HUES64 (cell line): ENCODE results near the gene OR8B4. TPM values are rescaled to one million over a fixed set of nuclear protein-coding genes. Genes with fewer than 3 reads are reported as not detected.
"Not testable (repeated sequence)": the region's sequence is repeated elsewhere in the genome, so short reads cannot be mapped to it uniquely, and the experiment has no call there.

Experiments used
- H3K27ac ChIP-seq: 2 replicates; pipeline ENCODE4 v1.7.0; 2013; ENCODE audit warnings: low read depth, low read length, inconsistent platforms
- H3K27me3 ChIP-seq: 2 replicates; pipeline ENCODE4 v1.6.1; 2013; ENCODE audit warnings: mild to moderate bottlenecking, low read length; ENCODE audit not compliant: insufficient read depth
- H3K36me3 ChIP-seq: 2 replicates; pipeline ENCODE4 v1.6.1; 2013; ENCODE audit warnings: mild to moderate bottlenecking, low read length; ENCODE audit not compliant: insufficient read depth
- H3K4me1 ChIP-seq: 2 replicates; pipeline ENCODE4 v1.6.1; 2013; ENCODE audit warnings: mild to moderate bottlenecking, low read length, moderate library complexity; ENCODE audit not compliant: insufficient read depth
- H3K4me3 ChIP-seq: 2 replicates; pipeline ENCODE4 v1.5.1; 2013; ENCODE audit warnings: mild to moderate bottlenecking, low read length, moderate library complexity
- H3K9ac ChIP-seq: 2 replicates; pipeline ENCODE4 v1.6.1; 2013; ENCODE audit warnings: mild to moderate bottlenecking, low read depth, low read length
- H3K9me3 ChIP-seq: 2 replicates; pipeline ENCODE4 v1.6.1; 2013; ENCODE audit warnings: low read depth, low read length; ENCODE audit not compliant: insufficient read depth
- WGBS: fragments of 150-250, 120-280 bp; methylation state at CpG from one replicate; pipeline ENCODE4 v1.1.7; 2013; ENCODE audit warnings: missing lambda C conversion rate; 5-methylcytosine and 5-hydroxymethylcytosine counted together
- polyA plus RNA-seq, 2 experiments: library from polyadenylated mRNA; stranded (reverse); fragments of 50-300 nt; gene quantifications; one replicate each; pipeline ENCODE4 v1.2.3, GENCODE V29; 2013

Gene OR8B4, protein sequence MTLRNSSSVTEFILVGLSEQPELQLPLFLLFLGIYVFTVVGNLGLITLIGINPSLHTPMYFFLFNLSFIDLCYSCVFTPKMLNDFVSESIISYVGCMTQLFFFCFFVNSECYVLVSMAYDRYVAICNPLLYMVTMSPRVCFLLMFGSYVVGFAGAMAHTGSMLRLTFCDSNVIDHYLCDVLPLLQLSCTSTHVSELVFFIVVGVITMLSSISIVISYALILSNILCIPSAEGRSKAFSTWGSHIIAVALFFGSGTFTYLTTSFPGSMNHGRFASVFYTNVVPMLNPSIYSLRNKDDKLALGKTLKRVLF
- polyA plus RNA-seq (2013, experiment 1 of 2): not detected
- not detected for polyA plus RNA-seq (2013, experiment 2 of 2)

DNA sequence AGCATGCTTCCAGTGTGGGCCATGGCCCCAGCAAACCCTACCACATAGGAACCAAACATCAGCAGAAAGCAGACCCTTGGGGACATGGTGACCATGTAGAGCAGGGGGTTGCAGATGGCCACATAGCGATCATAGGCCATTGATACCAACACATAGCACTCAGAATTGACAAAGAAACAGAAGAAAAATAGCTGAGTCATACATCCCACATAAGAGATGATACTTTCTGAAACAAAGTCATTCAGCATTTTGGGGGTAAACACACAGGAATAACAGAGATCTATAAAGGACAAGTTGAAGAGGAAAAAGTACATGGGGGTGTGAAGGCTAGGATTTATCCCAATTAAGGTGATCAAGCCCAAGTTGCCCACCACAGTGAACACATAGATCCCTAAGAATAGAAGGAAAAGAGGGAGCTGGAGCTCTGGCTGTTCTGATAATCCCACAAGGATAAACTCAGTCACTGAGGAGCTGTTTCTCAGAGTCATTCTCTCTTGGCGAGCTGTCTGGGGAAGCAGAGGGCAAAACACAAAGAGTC, at the start of gene OR8B4:
TSS of gene OR8B4 (minus strand) at position 488 of the 538 bp plus-strand sequence. CDS start at position 488, 0 bp downstream.
- Histone ChIP-seq H3K4me1 (no peaks in the 10 kb centered on the region), H3K27me3 (no peaks in the 10 kb centered on the region), H3K4me3 (no peak within 1 kb of the TSS), H3K36me3 (no peaks in the 10 kb centered on the region), H3K9ac (no peak within 1 kb of the TSS), H3K27ac (no peak within 1 kb of the TSS), H3K9me3 (no peaks in the 10 kb centered on the region)
- 98% methylated on average over 2 of the region's 2 CpGs for WGBS

DNA sequence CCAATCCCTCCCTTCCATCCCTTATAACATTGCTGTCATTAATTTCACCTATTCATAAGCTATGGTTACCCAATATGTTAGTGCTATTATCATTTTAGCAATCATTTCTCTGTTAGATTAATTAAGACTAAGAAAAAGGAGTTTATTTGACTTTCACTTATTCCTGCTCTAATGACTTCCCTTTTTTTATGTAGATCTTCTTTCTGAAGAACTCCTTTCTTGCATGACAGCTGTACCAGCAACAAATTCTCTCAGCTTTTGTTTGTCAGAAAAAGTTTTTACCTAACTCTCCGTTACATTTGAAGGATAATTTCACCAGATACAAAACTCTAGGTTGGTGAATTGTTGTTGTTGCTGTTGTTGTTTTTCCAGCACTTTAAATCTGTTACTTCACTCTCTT, 49.4 kb upstream of the OR8B4 start:
- Histone ChIP-seq H3K27ac (no peak overlapping the region), H3K4me3 (no peak overlapping the region), H3K4me1 (peaks cover 4% of the 10 kb centered on the region; the same call in 1 of the 2 replicates), H3K9ac (no peak overlapping the region), H3K9me3 (no peaks in the 10 kb centered on the region), H3K27me3 (no peaks in the 10 kb centered on the region), H3K36me3 (no peaks in the 10 kb centered on the region)
- no CpG with 5 or more reads among the region's 1 CpG for WGBS

DNA sequence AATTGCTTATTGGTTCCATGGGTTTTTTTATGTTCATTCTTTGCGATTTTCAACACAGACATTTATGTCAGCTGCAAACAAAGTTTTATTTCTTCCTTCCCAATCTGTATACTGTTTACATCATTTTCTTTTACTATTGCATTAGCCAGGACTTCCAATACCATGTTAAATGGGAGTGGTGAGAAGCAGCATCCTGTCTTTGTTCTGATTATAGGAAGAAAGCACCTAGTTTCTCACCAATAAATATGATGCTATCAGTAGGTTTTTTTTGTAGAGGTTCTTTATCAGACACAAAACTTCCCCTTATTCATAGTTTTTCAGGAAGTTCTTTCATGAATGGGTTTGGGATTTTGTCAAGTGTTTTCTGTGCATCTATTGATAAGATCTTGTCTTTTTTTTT, 48.8 kb upstream of the OR8B4 start:
- H3K9me3 ChIP-seq: no peaks in the 10 kb centered on the region
- H3K27ac ChIP-seq: no peak overlapping the region
- peaks cover 4% of the 10 kb centered on the region; the same call in 1 of the 2 replicates for H3K4me1 ChIP-seq
- WGBS: 100% methylated on average over 1 of the region's 1 CpG
- no peak overlapping the region for H3K9ac ChIP-seq
- no peak overlapping the region for H3K4me3 ChIP-seq
- H3K27me3 ChIP-seq: no peaks in the 10 kb centered on the region
- no peaks in the 10 kb centered on the region for H3K36me3 ChIP-seq

DNA sequence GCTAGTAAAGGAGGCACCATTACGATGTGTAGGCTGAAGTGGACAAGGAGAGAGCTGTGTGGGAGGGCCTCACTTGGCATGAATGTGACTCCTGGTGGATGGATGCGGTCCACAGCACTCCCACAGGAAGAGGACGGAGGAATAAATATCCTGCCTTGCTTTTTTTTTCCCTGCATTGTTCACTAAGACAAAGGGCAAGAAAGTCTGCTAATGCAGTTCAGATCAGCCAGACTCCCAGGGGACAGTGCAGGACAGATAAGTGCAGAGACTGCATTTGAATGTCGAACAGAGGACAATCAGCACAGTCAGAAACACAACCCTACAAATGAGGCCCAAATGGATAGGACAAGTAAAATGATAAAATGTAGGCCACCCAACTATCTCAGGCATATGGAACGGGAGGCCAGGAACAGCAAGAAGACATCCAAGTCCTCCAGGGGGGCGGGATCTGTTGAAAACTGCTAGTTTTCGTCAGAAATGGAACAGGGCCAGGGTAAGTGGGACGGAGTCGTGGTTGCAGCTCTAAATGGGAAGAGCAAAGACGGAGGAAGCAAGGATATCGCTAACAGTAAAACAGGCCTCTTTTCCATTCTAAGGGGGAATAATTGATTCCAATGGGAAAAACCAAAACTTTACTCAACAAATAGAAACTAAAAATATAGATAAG, 46.0 kb upstream of the OR8B4 start:
- WGBS: 93% methylated on average over 11 of the region's 11 CpGs
- Histone ChIP-seq H3K9me3 (no peaks in the 10 kb centered on the region), H3K27ac (no peak overlapping the region), H3K36me3 (no peaks in the 10 kb centered on the region), H3K4me3 (no peak overlapping the region), H3K9ac (no peak overlapping the region), H3K4me1 (peaks cover 4% of the 10 kb centered on the region; the same call in 1 of the 2 replicates), H3K27me3 (no peaks in the 10 kb centered on the region)

DNA sequence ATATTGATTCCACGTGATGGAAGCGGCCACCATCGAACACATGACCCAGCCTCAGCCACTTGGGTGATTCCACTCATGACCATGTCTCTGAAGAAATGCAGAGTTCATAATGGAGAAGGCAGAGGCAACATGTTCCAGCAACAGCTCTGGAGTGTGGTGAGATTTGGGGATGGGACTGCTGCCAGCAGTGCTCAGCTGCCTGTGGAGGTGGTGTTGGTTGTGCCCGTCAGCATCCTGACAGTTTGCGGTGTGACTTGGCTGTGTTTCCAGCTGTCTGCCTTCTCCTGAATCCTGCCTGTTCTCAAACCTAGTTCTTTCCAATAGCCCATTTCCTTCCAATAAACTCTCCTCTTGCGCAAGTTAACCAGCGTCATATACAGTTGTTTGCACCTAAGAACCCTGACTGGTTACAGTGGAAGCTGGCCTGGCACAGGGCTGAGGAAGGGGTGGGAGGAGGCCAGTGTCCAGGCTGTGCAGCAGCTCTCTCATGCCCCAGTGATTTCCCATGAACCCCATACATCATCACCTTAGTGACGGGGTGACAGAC, 42.8 kb upstream of the OR8B4 start:
- Histone ChIP-seq H3K36me3 (no peaks in the 10 kb centered on the region), H3K9ac (no peak overlapping the region)
- 96% methylated on average over 8 of the region's 8 CpGs for WGBS

DNA sequence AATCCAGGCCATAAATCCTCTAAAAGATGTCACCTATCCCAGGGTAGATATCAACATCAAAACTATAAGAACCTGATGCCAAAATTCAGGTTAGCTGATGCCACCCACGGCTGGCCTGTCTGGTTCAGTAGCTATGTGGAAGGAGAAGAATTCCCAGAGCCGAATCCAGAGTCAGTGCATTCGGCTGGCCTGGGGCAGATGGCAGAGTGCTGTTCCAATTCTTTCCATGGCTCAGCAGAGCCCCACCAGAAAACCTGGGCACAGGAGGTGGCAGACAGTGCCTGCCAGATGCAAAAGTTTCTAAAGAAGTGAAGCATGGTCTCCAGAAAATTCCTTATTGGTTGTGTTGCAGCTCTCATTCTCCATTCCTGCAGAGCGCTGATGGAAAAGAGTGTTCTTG, 40.7 kb upstream of the OR8B4 start:
- Histone ChIP-seq H3K36me3 (no peaks in the 10 kb centered on the region), H3K9me3 (no peaks in the 10 kb centered on the region), H3K27me3 (no peaks in the 10 kb centered on the region), H3K27ac (no peak overlapping the region), H3K4me3 (no peak overlapping the region), H3K9ac (no peak overlapping the region), H3K4me1 (no peaks in the 10 kb centered on the region)
- 91% methylated on average over 4 of the region's 4 CpGs for WGBS

More for the DNA sequence above, 42.8 kb upstream of the OR8B4 start:
- H3K4me3 ChIP-seq: no peak overlapping the region
- H3K27me3 ChIP-seq: no peaks in the 10 kb centered on the region
- no peaks in the 10 kb centered on the region for H3K9me3 ChIP-seq
- no peak overlapping the region for H3K27ac ChIP-seq
- H3K4me1 ChIP-seq: no peaks in the 10 kb centered on the region

DNA sequence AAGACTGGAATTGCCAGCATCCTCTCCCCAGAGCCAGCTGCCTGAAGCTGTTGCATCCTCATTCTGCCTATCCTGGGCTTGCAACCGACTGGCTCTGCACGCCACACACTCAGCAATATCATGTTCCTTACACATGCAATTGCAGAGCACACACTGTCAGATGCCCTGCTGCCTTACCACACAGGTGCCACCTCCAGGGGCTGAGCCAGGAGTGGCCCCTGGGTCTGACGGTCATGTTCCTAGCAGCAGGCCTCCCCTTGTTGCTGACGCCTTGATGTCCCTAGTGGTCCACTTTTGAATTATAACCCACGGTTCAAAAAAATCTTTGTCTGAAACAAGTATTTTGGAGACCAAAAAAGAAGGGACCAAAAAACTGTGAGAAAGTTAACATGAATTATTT, 39.3 kb upstream of the OR8B4 start:
- 89% methylated on average over 5 of the region's 5 CpGs for WGBS
- Histone ChIP-seq H3K9me3 (no peaks in the 10 kb centered on the region), H3K4me1 (no peaks in the 10 kb centered on the region), H3K27me3 (no peaks in the 10 kb centered on the region), H3K9ac (no peak overlapping the region), H3K36me3 (no peaks in the 10 kb centered on the region), H3K27ac (no peak overlapping the region), H3K4me3 (no peak overlapping the region)

DNA sequence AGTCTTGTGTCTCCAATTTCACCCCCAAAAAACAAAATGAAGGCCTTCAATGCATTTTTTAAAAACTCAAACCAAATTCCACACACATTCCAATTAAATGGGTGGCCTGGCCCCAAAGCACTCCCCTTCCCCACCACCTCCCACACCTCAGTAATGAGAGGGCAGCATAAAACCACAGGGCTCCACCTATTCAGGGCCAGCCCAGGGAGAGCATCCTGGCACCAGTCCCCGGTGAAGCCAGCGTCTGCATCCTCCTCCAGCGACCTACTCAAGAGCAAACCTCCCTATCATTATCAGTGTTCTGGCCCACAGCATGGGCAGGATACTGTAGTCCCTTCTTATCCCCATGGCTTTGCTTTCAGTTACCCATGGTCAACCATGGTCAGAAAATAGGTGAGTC, 38.7 kb upstream of the OR8B4 start:
- no peak overlapping the region for H3K9ac ChIP-seq
- WGBS: 85% methylated on average over 3 of the region's 3 CpGs
- no peak overlapping the region for H3K27ac ChIP-seq
- H3K4me3 ChIP-seq: no peak overlapping the region
- no peaks in the 10 kb centered on the region for H3K4me1 ChIP-seq
- no peaks in the 10 kb centered on the region for H3K27me3 ChIP-seq
- no peaks in the 10 kb centered on the region for H3K36me3 ChIP-seq
- no peaks in the 10 kb centered on the region for H3K9me3 ChIP-seq

DNA sequence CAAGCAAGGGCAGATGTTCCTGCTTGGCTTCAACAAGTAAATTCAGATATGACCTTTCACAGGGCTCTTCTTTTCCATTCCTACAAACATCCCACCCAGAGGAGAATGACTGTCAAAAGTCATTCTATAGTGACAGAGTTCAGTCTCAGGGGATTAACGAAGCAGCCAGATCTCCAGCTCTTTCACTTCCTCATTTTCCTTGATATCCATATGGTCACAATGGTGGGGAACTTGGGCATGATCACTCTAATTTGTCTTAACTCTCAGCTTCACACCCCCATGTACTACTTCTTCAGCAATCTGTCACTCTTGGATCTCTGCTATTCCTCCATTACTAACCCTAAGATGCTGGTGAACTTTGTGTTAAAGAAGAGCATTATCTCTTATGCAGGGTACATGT, 35.8 kb upstream of the OR8B4 start:
- no peak overlapping the region for H3K9ac ChIP-seq
- H3K27ac ChIP-seq: no peak overlapping the region
- 91% methylated on average over 1 of the region's 1 CpG for WGBS
- no peaks in the 10 kb centered on the region for H3K36me3 ChIP-seq
- no peaks in the 10 kb centered on the region for H3K4me1 ChIP-seq
- H3K27me3 ChIP-seq: no peaks in the 10 kb centered on the region
- H3K4me3 ChIP-seq: no peak overlapping the region
- H3K9me3 ChIP-seq: no peaks in the 10 kb centered on the region

DNA sequence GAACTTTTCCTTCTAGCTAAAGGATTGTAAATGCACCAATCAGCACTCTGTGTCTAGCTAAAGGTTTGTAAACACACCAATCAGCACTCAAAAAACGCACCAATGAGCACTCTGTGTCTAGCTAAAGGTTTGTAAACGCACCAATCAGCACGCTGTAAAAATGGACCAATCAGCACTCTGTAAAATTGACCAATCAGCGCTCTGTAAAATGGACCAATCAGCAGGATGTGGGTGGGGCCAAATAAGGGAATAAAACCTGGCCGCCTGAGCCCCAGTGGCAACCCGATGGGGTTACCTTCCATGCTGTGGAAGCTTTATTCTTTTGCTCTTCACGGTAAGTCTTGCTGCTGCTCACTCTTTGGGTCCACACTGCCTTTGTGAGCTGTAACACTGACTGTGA, 34.7 kb upstream of the OR8B4 start:
- not testable (repeated sequence) for H3K27me3 ChIP-seq, H3K9ac ChIP-seq, H3K4me1 ChIP-seq, H3K36me3 ChIP-seq, H3K4me3 ChIP-seq, H3K9me3 ChIP-seq, H3K27ac ChIP-seq
- 96% methylated on average over 7 of the region's 7 CpGs for WGBS

DNA sequence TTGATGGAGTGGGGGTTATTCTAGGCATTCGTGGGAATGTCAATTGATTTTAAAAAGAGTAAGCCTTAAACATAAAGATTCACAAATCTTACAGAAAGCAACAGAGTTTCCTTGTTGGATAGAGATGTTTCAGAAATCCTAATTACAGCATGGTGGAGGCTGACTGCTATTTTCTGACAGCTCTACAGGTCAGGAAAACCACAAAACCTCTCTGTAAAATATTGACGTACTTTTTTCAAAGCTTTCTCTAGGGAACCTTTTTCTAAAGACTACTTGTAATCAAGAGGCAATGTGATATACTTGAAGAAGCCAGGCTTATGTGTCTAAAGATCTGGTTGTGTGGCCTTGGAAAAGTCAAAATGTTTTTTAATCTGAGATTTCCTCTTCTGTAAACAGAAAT, 29.9 kb upstream of the OR8B4 start:
- Histone ChIP-seq H3K9me3 (no peaks in the 10 kb centered on the region), H3K9ac (no peak overlapping the region), H3K36me3 (no peaks in the 10 kb centered on the region), H3K27me3 (no peaks in the 10 kb centered on the region), H3K4me1 (peaks cover 6% of the 10 kb centered on the region; the same call in 1 of the 2 replicates), H3K27ac (no peak overlapping the region), H3K4me3 (no peak overlapping the region)
- WGBS: 60% methylated on average over 1 of the region's 2 CpGs
